HG03045 (cell line): Measurements from ENCODE around the gene SSH3.

Experiments used
- ATAC-seq: cut with Tn5 transposase; IDR thresholded peaks from one replicate; pipeline ENCODE4 v1.9.1; 2021; ENCODE audit warnings: mild to moderate bottlenecking, moderate library complexity; ENCODE audit not compliant: unreplicated experiment

The SSH3 gene

GRCh38 chr11:67345247-67345919 lies 42.1 kb downstream of the SSH3 start:
- ATAC-seq = no peak

- no peak for ATAC-seq
Observed at GRCh38 chr11:67345920-67346819, 42.8 kb downstream of the SSH3 start.

GRCh38 chr11:67347964-67348749 lies 44.8 kb downstream of the SSH3 start:
- no peak for ATAC-seq

GRCh38 chr11:67349036-67349435 lies 45.7 kb downstream of the SSH3 start:
- no peak for ATAC-seq

- no peak for ATAC-seq
Observed at GRCh38 chr11:67349457-67349856, 46.1 kb downstream of the SSH3 start.

GRCh38 chr11:67349928-67350465 lies 46.7 kb downstream of the SSH3 start:
- ATAC-seq = no peak

GRCh38 chr11:67351275-67352005 lies 48.1 kb downstream of the SSH3 start:
- ATAC-seq = no peak

GRCh38 chr11:67352546-67353316 lies 49.4 kb downstream of the SSH3 start:
- ATAC-seq = peak; percentile 13

GRCh38 chr11:67353317-67354074 lies 50.2 kb downstream of the SSH3 start, which contains the start of gene POLD4:
Gene POLD4 (minus strand): TSS chr11:67353546. CDS start chr11:67353399, 147 bp downstream.
- ATAC-seq = peak; percentile 86

- no peak for ATAC-seq
Observed at GRCh38 chr11:67354075-67355022, 51.0 kb downstream of the SSH3 start.

- ATAC-seq = no peak
Observed at GRCh38 chr11:67355023-67355793, 51.9 kb downstream of the SSH3 start.

GRCh38 chr11:67355794-67356386 lies 52.6 kb downstream of the SSH3 start:
- no peak for ATAC-seq

- no peak for ATAC-seq
Observed at GRCh38 chr11:67356387-67356863, 53.1 kb downstream of the SSH3 start.

GRCh38 chr11:67356864-67357561 lies 53.7 kb downstream of the SSH3 start:
- no peak for ATAC-seq

GRCh38 chr11:67357831-67358670 lies 54.7 kb downstream of the SSH3 start:
- no peak for ATAC-seq
